Anterior cingulate cortex (tissue), 58 donors: Measurements from ENCODE around the gene NDUFB2.
A peak's percentile ranks its signal among the peaks of the same experiment; 100 is the strongest.
"Not testable (repeated sequence)": the region's sequence is repeated elsewhere in the genome, so short reads cannot be mapped to it uniquely, and the experiment has no call there.

Source experiments
- DNase-seq, 58 donors: peaks; one replicate each; lab custom pipeline; 2025; lab: John Stamatoyannopoulos, UW

Gene NDUFB2

GRCh38 chr7:140671966-140672365 is 24.5 kb upstream of the NDUFB2 start:
- no peak for DNase-seq

- DNase-seq, result peak in 47 of 58 donors; percentile 18 to 75 (median 49)
Measured at GRCh38 chr7:140672382-140673062, 24.0 kb upstream of the NDUFB2 start, which contains the start of gene ADCK2. Gene ADCK2, plus strand, starts transcription at chr7:140672945. Its CDS starts 386 bp downstream, at chr7:140673331.

GRCh38 chr7:140673063-140673773 is 23.3 kb upstream of the NDUFB2 start:
- DNase-seq, result peak in 24 of 58 donors; percentile 7 to 75 (median 56)

GRCh38 chr7:140673774-140674155 is 22.7 kb upstream of the NDUFB2 start:
- peak in 11 of 58 donors; percentile 8 to 63 (median 34) for DNase-seq

GRCh38 chr7:140674356-140674800 is 22.1 kb upstream of the NDUFB2 start:
- peak in 2 of 58 donors; percentile 5 to 16 for DNase-seq

GRCh38 chr7:140674899-140675701 is 21.4 kb upstream of the NDUFB2 start:
- DNase-seq, result peak in 34 of 58 donors; percentile 9 to 73 (median 27)

GRCh38 chr7:140675726-140676125 is 20.8 kb upstream of the NDUFB2 start:
- DNase-seq, result no peak

GRCh38 chr7:140676306-140676705 is 20.2 kb upstream of the NDUFB2 start:
- peak in 1 of 58 donors; percentile 17 for DNase-seq

GRCh38 chr7:140676956-140677355 is 19.6 kb upstream of the NDUFB2 start:
- not testable (repeated sequence) for DNase-seq

GRCh38 chr7:140677496-140677895 is 19.0 kb upstream of the NDUFB2 start:
- DNase-seq, result no peak

- no peak for DNase-seq
Measured at GRCh38 chr7:140678081-140678815, 18.3 kb upstream of the NDUFB2 start.

- no peak for DNase-seq
Measured at GRCh38 chr7:140678816-140679130, 17.7 kb upstream of the NDUFB2 start.

- DNase-seq, result no peak
Measured at GRCh38 chr7:140679186-140679585, 17.3 kb upstream of the NDUFB2 start.

GRCh38 chr7:140680886-140681285 is 15.6 kb upstream of the NDUFB2 start:
- DNase-seq, result no peak

GRCh38 chr7:140681766-140682165 is 14.7 kb upstream of the NDUFB2 start:
- no peak for DNase-seq

- peak in 10 of 58 donors; percentile 10 to 72 (median 35) for DNase-seq
Measured at GRCh38 chr7:140683657-140684056, 12.9 kb upstream of the NDUFB2 start.

GRCh38 chr7:140684066-140684950 is 12.2 kb upstream of the NDUFB2 start:
- no peak for DNase-seq

GRCh38 chr7:140685407-140686087 is 11.0 kb upstream of the NDUFB2 start:
- no peak for DNase-seq

- no peak for DNase-seq
Measured at GRCh38 chr7:140686921-140687320, 9.6 kb upstream of the NDUFB2 start.
